Measurements from ENCODE around the gene PYM1. TPM values are rescaled to one million over a fixed set of nuclear protein-coding genes. Genes with fewer than 3 reads are reported as not detected.
A peak's percentile ranks its signal among the peaks of the same experiment; 100 is the strongest.
"Not testable (repeated sequence)": the region's sequence is repeated elsewhere in the genome, so short reads cannot be mapped to it uniquely, and the experiment has no call there.

PYM1 gene
- total RNA-seq, 1 donor from 2014 or later: 40.9 TPM

GRCh38 chr12:55940065-55940732 lies 12.5 kb upstream of the PYM1 start:
- DNase-seq (ENCODE audit: low spot score): peak; percentile 93

DNA sequence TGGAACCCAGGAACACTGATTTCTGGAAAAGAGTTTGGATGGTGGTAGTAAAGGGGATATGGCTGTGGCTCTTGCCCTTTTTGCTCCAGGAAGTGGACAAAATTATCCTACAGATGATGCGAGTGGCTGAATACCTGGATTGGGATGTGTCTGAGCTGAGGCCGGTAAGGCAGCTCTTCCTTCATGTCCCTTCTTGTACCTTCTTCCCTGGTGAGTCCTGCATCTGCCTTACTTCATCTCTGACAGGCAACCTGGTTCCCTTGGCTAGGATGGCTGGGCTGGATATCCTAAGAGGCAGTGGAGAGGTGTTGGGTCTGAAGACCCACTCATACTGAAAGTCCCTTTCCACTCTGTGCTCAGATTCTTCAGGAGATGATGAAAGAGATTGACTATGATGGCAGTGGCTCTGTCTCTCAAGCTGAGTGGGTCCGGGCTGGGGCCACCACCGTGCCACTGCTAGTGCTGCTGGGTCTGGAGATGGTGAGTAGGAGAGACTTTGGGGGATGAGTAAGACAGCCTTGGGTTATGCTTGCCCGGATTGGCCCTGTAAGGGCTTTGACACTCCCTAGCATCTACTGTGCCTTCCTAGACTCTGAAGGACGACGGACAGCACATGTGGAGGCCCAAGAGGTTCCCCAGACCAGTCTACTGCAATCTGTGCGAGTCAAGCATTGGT lies 11.3 kb upstream of the PYM1 start:
- DNase-seq (ENCODE audit: low spot score): no peak

DNA sequence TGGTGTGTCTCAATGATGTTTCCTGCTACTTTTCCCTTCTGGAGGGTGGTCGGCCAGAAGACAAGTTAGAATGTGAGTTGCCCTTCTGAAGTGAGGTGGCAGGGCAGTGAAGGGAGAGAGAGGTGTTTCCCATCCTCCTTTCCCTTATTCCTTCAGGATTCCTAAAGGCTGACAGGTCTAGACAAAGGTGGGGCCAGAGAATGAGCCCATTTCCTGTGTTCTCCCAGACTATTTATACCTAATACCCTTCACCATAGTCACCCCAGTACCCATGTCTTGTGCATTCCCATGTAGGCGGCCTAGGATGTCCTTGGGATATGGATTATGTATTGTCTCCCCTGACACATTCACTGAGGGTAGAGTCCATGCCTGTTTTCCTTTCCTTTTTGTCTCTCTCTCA lies 10.3 kb upstream of the PYM1 start:
- no peak for DNase-seq (ENCODE audit: low spot score)

DNA sequence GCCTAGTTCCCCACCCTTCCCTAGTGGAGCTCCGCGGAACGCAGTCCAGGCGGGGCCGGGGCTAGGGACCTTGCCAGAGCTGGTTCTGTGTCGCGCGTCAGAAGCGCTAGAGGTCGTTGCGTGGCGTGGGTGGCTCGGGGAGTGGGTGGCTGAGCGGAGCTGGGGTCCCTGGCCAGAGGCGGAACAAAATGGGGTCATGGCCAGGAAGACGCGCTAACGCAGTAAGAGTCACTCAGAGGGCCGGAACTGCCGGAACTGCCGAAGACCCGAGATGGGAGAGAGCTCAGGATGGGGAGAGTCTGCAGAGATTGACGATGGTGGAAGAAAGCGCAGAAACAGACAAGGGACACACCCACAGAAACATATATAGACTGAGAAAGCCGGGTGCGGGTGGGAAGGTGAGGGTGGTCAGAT lies 8.1 kb upstream of the PYM1 start:
- DNase-seq (ENCODE audit: low spot score): no peak

GRCh38 chr12:55934773-55935172 lies 7.1 kb upstream of the PYM1 start:
- no peak for DNase-seq (ENCODE audit: low spot score)

- DNase-seq (ENCODE audit: low spot score): no peak
Measured at GRCh38 chr12:55933799-55934742, 6.4 kb upstream of the PYM1 start.

GRCh38 chr12:55933169-55933798 lies 5.6 kb upstream of the PYM1 start:
- DNase-seq (ENCODE audit: low spot score): peak; percentile 79

DNA sequence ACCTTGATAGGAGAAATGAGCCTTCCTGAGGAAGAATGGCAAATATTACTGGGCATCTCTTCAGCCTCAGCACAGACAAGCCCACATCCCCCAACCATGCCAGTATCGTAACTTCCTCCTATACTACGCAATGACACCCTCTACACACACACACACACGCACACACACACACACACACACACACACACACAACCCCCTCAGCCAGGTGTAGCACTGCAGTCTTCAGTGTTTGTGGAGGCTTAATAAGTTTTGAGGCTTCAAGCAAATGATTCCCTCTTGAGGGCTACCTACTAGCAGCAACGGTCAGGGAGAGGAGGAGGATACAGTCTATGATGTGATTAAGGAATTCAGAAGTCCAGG lies 4.8 kb upstream of the PYM1 start:
- no peak for DNase-seq (ENCODE audit: low spot score)

DNA sequence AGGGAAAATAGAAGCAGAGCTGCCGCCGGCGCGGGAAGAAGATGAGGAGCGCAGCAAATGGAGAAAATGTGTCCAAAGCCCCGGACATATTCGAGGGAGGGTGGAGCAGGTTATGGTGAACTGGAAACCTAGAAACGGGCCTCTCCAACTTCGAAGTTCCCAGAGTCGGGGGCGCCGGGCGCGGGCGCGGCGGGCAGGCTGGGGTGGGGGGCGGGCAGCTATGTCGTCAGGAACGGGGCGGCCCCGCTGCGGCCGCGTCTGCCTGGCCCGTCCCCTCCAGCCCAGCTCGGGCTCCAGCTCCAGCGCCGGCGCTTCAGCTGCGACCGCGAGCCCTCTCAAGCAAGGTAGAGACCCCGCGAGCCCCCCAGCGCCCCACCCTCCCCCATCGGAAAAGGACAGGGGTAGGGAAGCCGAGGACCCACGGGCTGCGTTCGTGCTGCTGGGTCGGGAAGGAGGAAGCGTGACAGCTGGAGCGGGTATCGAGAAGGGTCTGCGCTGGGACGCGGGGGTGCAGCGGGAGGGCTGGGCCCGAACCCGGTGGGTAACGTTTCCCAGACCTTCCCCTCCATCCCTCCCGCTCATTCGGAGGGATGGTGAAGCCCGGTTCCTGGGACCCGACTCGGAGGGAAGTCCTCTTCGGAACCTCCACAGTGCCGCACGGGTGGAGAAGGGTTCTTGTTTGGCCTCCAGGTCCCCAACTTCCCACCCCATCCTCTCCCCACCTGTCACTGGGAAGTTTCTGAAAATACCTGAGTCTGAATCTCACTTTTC lies 4.3 kb upstream of the PYM1 start:
- peak; percentile 66 for DNase-seq (ENCODE audit: low spot score)

DNA sequence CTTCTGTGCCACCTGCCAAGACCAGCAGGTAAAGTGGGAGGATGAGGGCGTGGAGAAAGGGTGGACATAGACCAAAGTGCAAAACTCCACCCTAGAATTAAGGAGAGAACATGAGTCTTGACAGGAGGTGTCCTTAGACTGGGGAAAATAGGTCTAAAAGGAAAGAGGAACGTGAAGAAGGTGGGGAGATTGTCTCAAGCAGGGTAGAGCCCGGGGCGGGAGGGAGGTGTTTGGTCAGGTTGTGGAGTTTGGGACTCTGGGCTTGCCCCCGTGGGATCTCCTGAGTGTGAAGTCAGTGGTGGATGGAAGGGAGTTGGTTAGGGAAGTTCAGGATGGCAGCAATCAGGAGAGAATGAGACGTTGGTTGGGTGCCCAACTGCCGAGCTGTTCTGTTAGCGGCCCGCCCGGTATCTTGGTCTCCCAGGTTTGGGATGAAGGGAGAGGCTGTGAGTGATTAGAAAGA lies 3.7 kb upstream of the PYM1 start:
- DNase-seq (ENCODE audit: low spot score): no peak

DNA sequence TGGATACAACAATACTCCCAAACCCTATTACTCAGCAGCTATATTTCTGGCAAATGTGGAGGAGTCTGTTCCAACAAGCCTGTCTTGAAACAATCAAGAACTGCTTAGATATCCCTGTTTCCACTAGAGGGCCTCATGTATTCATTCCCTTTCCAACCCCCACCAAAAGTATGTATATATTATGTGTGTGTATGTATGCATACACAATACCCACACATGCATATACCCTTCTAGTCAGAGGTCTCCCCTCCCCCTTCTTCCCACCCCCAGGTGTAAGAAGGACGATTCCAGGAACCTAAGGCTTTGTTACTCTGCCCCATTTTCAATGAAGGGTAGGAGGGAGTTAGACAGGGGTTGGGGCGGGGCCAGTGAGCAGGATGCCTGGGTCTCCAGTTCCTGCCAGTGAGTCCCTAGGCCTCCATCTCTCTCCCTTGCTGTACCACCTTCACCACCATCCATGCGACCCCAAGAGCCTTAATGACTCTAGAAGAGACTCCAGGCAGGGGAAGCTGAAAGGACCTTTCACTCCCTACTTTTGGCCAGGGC lies 3.1 kb upstream of the PYM1 start, which contains the start of gene DGKA:
DGKA (plus strand) TSS at position 392 of the 546 bp plus-strand sequence. CDS start 5,342 bp downstream, outside the sequence.
- DNase-seq (ENCODE audit: low spot score): peak; percentile 57

- peak; percentile 54 for DNase-seq (ENCODE audit: low spot score)
Measured at GRCh38 chr12:55929306-55929791, 1.7 kb upstream of the PYM1 start.

- DNase-seq (ENCODE audit: low spot score): peak; percentile 90
Measured at GRCh38 chr12:55926738-55927587, 731 bp downstream of the PYM1 start.

DNA sequence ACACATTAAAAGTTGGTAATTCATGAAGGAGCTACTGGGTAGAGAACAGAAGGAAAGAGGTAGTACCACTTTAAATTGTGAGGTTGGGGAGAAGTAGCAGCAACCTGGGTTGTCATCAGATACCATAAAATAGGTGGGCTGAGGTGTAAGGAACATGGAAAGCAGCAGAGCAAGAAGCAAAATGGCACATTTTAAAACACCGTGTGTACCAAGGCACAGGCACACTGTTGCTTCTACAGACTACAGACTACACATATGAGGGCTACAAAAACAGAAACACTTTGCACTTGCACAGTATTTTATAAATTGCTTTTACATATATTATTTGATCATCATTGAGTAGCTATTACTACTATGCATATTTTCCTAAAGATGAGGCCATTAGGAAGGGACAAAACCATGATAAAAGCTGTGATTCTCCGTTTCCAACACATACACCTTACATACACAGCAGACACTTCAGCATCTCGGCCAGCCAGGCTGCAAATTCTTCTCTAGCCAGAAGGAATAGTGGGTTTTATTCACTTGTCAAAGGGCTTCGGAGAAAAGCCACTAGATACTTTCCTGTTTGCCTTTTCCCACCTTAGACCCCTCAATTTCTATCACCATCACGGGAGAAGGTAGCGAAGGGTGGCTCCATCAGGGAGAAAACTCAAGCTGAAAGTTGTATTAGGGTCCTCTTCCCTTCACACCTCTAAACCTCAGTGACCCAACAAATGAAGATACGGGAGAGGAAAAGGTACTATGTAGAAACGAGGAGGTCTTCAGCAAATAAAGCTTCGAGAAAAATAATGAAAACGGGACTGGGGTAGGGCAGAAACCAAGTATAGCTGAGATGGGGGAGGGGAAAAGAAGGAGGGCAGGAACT lies 1.6 kb downstream of the PYM1 start:
- no peak for DNase-seq (ENCODE audit: low spot score)

DNA sequence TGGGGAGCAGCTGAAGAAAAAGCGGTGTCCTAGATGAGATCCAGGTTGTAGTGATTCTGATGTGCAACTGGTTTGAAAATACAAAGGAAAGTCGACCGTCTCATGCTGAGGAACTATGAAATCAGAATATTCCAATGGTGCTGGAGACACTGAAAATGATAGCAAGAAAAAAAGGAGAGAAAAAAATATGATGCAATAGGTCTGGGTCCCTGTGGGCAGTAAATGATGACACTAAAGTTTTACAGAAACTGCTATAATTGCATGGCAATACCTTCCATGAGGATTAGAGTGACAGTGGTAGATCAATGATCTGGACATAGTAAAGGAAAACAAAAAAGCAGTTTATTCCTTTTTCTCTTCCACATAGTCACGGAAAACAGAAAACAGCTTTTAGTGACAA lies 2.3 kb downstream of the PYM1 start:
- DNase-seq (ENCODE audit: low spot score): no peak

DNA sequence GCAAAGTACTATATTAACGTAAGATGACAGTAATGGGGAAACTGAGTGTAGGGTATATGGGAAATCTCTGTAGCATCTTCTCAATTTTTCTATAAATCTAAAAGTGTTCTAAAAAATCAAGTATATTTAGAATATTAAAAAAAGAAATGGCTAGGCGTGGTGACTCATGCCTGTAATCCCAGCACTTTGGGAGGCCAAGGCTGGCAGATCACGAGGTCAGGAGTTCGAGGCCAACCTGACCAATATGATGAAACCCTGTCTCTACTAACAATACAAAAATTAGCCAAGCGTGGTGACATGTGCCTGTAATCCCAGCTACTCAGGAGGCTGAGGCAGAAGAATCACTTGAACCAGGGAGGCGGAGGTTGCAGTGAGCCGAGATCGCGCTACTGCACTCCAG lies 4.0 kb downstream of the PYM1 start:
- not testable (repeated sequence) for DNase-seq (ENCODE audit: low spot score)

GRCh38 chr12:55922126-55922525 lies 5.6 kb downstream of the PYM1 start:
- no peak for DNase-seq (ENCODE audit: low spot score)

GRCh38 chr12:55919032-55919431 lies 8.7 kb downstream of the PYM1 start:
- DNase-seq (ENCODE audit: low spot score): not testable (repeated sequence)

- DNase-seq (ENCODE audit: low spot score): no peak
Measured at GRCh38 chr12:55915482-55915859, 12.2 kb downstream of the PYM1 start.

Data from ureter (tissue), 1 donor.